HepG2 (cell line): ENCODE measurements around the gene DHH. TPM values are rescaled to one million over a fixed set of nuclear protein-coding genes. Genes with fewer than 3 reads are reported as not detected.

Source experiments
- ARHGAP35 ChIP-seq: sonication (generic); formaldehyde crosslinking; IDR thresholded peaks from 2 replicates; pipeline ENCODE4 v1.9.0; 2022; ENCODE audit warnings: mild to moderate bottlenecking, inconsistent platforms, moderate library complexity, missing genetic modification reagents, borderline replicate concordance
- FOXJ3 ChIP-seq: sonication (generic); formaldehyde crosslinking; IDR thresholded peaks from 2 replicates; pipeline ENCODE4 v1.4.0; 2020; ENCODE audit warnings: missing genetic modification reagents, mild to moderate bottlenecking, borderline replicate concordance
- GMEB2 ChIP-seq: IDR thresholded peaks from 2 replicates; pipeline ENCODE4 v1.6.1; 2016; ENCODE audit warnings: missing biosample characterization, missing genetic modification reagents, low read depth
- HINFP ChIP-seq: sonication (generic); formaldehyde crosslinking; IDR thresholded peaks from 2 replicates; pipeline ENCODE4 v1.4.0; 2020; ENCODE audit warnings: low read depth, mild to moderate bottlenecking, missing genetic modification reagents
- LCORL ChIP-seq, 2 experiments: fragments of 450-650 bp in 1 of 2; sonication (generic) in 1 of 2; formaldehyde crosslinking in 1 of 2; IDR thresholded peaks; 2 replicates each; pipeline versions ENCODE4 v1.5.0 to v1.6.1; 2017 to 2020; ENCODE audit warnings: antibody characterized with exemption in 1 of 2, missing genetic modification reagents in 1 of 2
- LRRFIP1 ChIP-seq: sonication (generic); formaldehyde crosslinking; conservative IDR thresholded peaks from 2 replicates; pipeline ENCODE4 v1.4.0; 2020; ENCODE audit warnings: missing genetic modification reagents
- MYC ChIP-seq: sonication (generic); formaldehyde crosslinking; IDR thresholded peaks from 2 replicates; pipeline ENCODE4 v1.9.0; 2021; ENCODE audit warnings: missing genetic modification reagents, borderline replicate concordance
- NFKB2 ChIP-seq: sonication (generic); formaldehyde crosslinking; IDR thresholded peaks from 2 replicates; pipeline ENCODE4 v1.4.0; 2020; ENCODE audit warnings: missing genetic modification reagents, borderline replicate concordance
- SATB2 ChIP-seq: sonication (generic); formaldehyde crosslinking; IDR thresholded peaks from 2 replicates; pipeline ENCODE4 v1.5.0; 2020; ENCODE audit warnings: missing genetic modification reagents
- TEAD2 ChIP-seq: sonication (generic); formaldehyde crosslinking; IDR thresholded peaks from 2 replicates; pipeline ENCODE4 v1.9.0; 2021; ENCODE audit warnings: missing genetic modification reagents
- TGIF2 ChIP-seq: IDR thresholded peaks from 2 replicates; pipeline ENCODE4 v1.6.1; 2016; ENCODE audit warnings: control low read depth, missing compliant biosample characterization
- WIZ ChIP-seq: sonication (generic); formaldehyde crosslinking; IDR thresholded peaks from 2 replicates; pipeline ENCODE4 v1.5.1; 2020; ENCODE audit warnings: mild to moderate bottlenecking, missing genetic modification reagents
- ZFP36L2 ChIP-seq: sonication (generic); formaldehyde crosslinking; IDR thresholded peaks from 2 replicates; pipeline ENCODE4 v1.4.0; 2020; ENCODE audit warnings: missing genetic modification reagents
- ZFP90 ChIP-seq: sonication (generic); formaldehyde crosslinking; IDR thresholded peaks from 2 replicates; pipeline ENCODE4 v1.8.0; 2022; ENCODE audit warnings: missing genetic modification reagents, mild to moderate bottlenecking, inconsistent platforms, borderline replicate concordance
- ZNF101 ChIP-seq: sonication (generic); formaldehyde crosslinking; IDR thresholded peaks from 2 replicates; pipeline ENCODE4 v1.4.0; 2020; ENCODE audit warnings: mild to moderate bottlenecking, low read depth, missing genetic modification reagents, borderline replicate concordance
- ZNF180 ChIP-seq: sonication (generic); formaldehyde crosslinking; IDR thresholded peaks from 2 replicates; pipeline ENCODE4 v1.4.0; 2020; ENCODE audit warnings: low read depth, missing genetic modification reagents, borderline replicate concordance
- ZNF331 ChIP-seq: sonication (generic); formaldehyde crosslinking; IDR thresholded peaks from 2 replicates; pipeline ENCODE4 v1.4.0; 2020; ENCODE audit warnings: missing genetic modification reagents
- ZNF414 ChIP-seq: sonication (generic); formaldehyde crosslinking; IDR thresholded peaks from 2 replicates; pipeline ENCODE4 v1.5.0; 2020; ENCODE audit warnings: missing genetic modification reagents
- ZNF547 ChIP-seq: sonication (generic); formaldehyde crosslinking; IDR thresholded peaks from 2 replicates; pipeline ENCODE4 v1.5.1; 2020; ENCODE audit warnings: mild to moderate bottlenecking, missing genetic modification reagents
- ZNF557 ChIP-seq: sonication (generic); formaldehyde crosslinking; IDR thresholded peaks from 2 replicates; pipeline ENCODE4 v1.4.0; 2020; ENCODE audit warnings: missing genetic modification reagents
- ZNF562 ChIP-seq: sonication (generic); formaldehyde crosslinking; IDR thresholded peaks from 2 replicates; pipeline ENCODE4 v1.8.0; 2022; ENCODE audit warnings: missing genetic modification reagents, borderline replicate concordance
- ZNF75D ChIP-seq: sonication (generic); formaldehyde crosslinking; IDR thresholded peaks from 2 replicates; pipeline ENCODE4 v1.8.1; 2023; ENCODE audit warnings: missing genetic modification reagents, mild to moderate bottlenecking, borderline replicate concordance
- ZNF841 ChIP-seq: sonication (generic); formaldehyde crosslinking; IDR thresholded peaks from 2 replicates; pipeline ENCODE4 v1.8.1; 2023; ENCODE audit warnings: missing genetic modification reagents, borderline replicate concordance
- polyA plus RNA-seq, 8 experiments: library from polyadenylated mRNA; depleted of rRNA in 3 of 8; stranded (reverse) in 7 of 8; unstranded in 1 of 8; fragments of >200 nt; fragmentation: Illumina TruSeq in 4 of 8; extraction: Trizol in 4 of 8; gene quantifications; 2 replicates each; pipeline versions ENCODE4 v1.2.1 to v1.2.3, GENCODE V29; 2011 to 2016; ENCODE audit warnings: low read depth in 4 of 8, missing spikeins in 1 of 8, mixed read lengths in 1 of 8; ENCODE audit not compliant: insufficient read depth in 1 of 8
- total RNA-seq, 5 experiments: library from RNA; depleted of rRNA; stranded (reverse); fragments of >200 nt; fragmentation: Illumina TruSeq; extraction: Trizol; gene quantifications; 2 replicates each; pipeline ENCODE4 v1.2.3, GENCODE V29; 2016; ENCODE audit warnings: low read depth in 1 of 5

Gene DHH
- total and polyA plus RNA-seq, 2 of the 13 experiments (the other 11 are each of a cell fraction or from before 2014, with no cell fraction given), result not detected

GRCh38 chr12:49131051-49131893, 36.7 kb upstream of the DHH start, which contains the start of gene TUBA1B (continued):
- no peak for TF ChIP-seq GMEB2 (CRISPR knock-in tag)
- TF ChIP-seq ZNF547 (CRISPR knock-in tag), result no peak; the same call in 1 of the 2 replicates
- TF ChIP-seq ZNF101 (CRISPR knock-in tag), result no peak; the same call in 1 of the 2 replicates
- peak; percentile 47; the same call in 1 of the 2 replicates for TF ChIP-seq ZNF331 (CRISPR knock-in tag)
- no peak for TF ChIP-seq HINFP (CRISPR knock-in tag)
- TF ChIP-seq FOXJ3, result no peak
- no peak for TF ChIP-seq TEAD2 (CRISPR knock-in tag)
- TF ChIP-seq NFKB2 (CRISPR knock-in tag), result peak; percentile 74
- TF ChIP-seq ZFP36L2 (CRISPR knock-in tag), result no peak; the same call in 1 of the 2 replicates
- no peak for TF ChIP-seq ZNF557
- no peak for TF ChIP-seq WIZ (CRISPR knock-in tag)
- TF ChIP-seq ZNF180, result no peak
- TF ChIP-seq SATB2 (CRISPR knock-in tag), result 0 out of 2 replicates have a peak, but pooled peaks have one; percentile 3
- peak; percentile 88 for TF ChIP-seq MYC (CRISPR knock-in tag)
- no peak for TF ChIP-seq ARHGAP35 (CRISPR knock-in tag)
- TF ChIP-seq ZFP90 (CRISPR knock-in tag), result no peak
- no peak; the same call in 1 of the 2 replicates for TF ChIP-seq ZNF414
- TF ChIP-seq LCORL (IDR thresholded peaks at IDR 0.05), result no peak
- peak; percentile 15; the same call in 1 of the 2 replicates for TF ChIP-seq LCORL (CRISPR knock-in tag; IDR thresholded peaks at IDR 0.05)
- TF ChIP-seq ZNF841, result no peak; the same call in 1 of the 2 replicates
- no peak for TF ChIP-seq LRRFIP1 (CRISPR knock-in tag)
- no peak for TF ChIP-seq ZNF75D (CRISPR knock-in tag)
- TF ChIP-seq TGIF2 (CRISPR knock-in tag), result no peak; the same call in 1 of the 2 replicates
- TF ChIP-seq ZNF562 (CRISPR knock-in tag), result no peak
